GM18867 (cell line): Measurements from ENCODE around the gene EGFLAM.

ENCODE experiments used
- ATAC-seq: cut with Tn5 transposase; IDR thresholded peaks from one replicate; pipeline ENCODE4 v1.9.1; 2021; ENCODE audit warnings: mild to moderate bottlenecking, moderate library complexity; ENCODE audit not compliant: unreplicated experiment

Gene EGFLAM

GRCh38 chr5:38265546-38266179 is 7.3 kb downstream of the EGFLAM start:
- peak; percentile 84 for ATAC-seq

GRCh38 chr5:38267372-38267771 is 9.0 kb downstream of the EGFLAM start:
- ATAC-seq = no peak

- ATAC-seq = no peak
Measured at GRCh38 chr5:38273626-38274025, 15.3 kb downstream of the EGFLAM start.

DNA sequence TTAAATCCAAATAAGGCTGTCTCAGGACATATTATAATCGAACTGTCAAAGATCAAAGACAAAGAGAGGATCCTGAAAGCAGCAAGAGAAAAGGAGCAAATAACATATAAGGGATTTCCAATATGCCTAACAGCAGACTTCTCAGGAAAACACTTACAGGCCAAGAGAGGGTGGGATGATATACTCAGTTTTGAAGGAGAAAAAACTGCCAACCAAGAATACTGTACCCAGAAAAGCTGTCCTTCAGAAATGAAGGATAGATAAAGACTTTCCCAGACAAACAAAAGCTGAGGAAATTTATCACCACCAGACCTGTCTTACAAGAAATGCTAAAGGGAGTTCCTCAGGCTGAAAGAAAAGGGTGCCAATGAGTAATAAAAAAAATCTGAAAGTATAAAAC is 16.0 kb downstream of the EGFLAM start:
- ATAC-seq = no peak

- no peak for ATAC-seq
Measured at GRCh38 chr5:38284384-38284783, 26.0 kb downstream of the EGFLAM start.

GRCh38 chr5:38285226-38285625 is 26.9 kb downstream of the EGFLAM start:
- no peak for ATAC-seq

DNA sequence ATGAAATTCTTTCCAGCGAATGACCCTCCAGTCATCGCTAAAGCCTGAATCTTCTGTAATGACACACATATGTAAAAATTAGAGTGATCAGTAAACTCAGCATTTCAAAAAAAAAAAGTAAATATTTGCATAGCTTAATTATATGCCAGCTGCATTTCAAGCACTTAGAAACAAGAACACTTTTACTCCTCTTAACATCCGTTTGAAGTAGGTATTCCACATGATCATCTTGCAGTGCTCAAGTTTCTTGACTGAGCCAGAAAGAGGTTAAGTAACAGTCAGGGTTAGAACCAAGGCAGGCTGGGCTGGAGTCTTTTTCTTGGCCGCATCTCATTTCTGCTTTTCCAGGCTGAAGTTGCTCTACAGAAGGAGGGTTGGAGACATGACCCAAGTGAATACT is 27.6 kb downstream of the EGFLAM start:
- no peak for ATAC-seq

GRCh38 chr5:38287124-38287523 is 28.8 kb downstream of the EGFLAM start:
- no peak for ATAC-seq

- no peak for ATAC-seq
Measured at GRCh38 chr5:38289457-38289856, 31.1 kb downstream of the EGFLAM start.

GRCh38 chr5:38290028-38290653 is 31.8 kb downstream of the EGFLAM start:
- no peak for ATAC-seq

- no peak for ATAC-seq
Measured at GRCh38 chr5:38291355-38291754, 33.0 kb downstream of the EGFLAM start.

DNA sequence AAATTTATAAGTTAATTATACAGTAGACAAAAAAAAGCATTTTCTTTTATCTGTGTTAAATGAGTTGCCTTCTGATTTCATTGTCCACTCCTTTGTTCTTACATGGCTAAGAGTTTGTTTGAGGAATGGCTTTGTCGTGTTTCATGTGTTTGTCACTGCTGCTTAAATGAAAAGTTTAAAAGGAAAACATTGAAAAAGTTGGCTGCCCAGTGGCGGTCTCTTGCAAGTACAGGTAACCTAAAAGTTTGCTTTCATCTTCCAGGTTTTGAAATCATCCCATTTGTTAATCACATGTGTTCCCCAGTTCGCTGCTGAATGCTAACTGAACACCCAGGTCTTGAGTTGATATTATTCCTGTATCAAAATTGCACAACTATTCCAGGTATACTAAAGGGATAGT is 33.9 kb downstream of the EGFLAM start:
- no peak for ATAC-seq

- no peak for ATAC-seq
Measured at GRCh38 chr5:38295751-38296150, 37.4 kb downstream of the EGFLAM start.

- ATAC-seq = no peak
Measured at GRCh38 chr5:38297830-38298608, 39.7 kb downstream of the EGFLAM start.

DNA sequence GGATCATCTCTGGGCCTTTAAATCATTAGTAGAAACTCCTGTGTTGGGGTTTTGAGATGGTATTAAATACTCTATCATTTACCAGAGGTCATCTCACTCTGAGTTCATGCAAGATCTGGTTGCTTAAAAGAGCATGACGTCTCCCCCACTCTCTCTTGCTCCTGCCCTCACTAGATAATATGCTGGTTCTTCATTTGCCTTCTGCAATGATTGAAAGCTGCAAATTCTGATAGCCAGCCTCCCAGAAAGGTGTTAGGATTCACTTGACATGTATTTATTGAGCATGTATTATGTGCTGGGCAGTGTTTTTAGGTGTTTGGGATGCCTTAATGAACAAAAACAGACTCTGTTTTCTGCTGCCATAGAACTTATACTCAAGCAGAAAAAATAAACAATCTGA is 41.2 kb downstream of the EGFLAM start:
- no peak for ATAC-seq

DNA sequence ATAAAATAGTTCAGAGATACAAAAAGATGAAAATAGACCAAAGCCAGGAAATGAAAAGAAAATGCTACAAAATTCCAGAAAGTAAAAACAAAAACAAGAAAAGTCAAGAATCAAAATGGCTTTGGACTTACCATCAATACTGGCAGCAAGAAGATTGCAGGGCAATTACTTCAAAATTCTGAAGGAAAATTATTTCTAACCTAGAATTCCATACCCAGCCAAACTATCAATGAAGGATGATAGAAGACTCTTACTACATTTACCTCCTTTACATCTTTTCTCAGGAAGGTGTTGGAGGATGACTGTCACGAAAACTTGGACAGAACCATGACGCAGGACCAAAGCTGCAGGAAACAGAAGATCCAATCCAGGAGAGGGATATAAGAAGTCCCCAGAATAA is 46.8 kb downstream of the EGFLAM start:
- ATAC-seq = no peak

- no peak for ATAC-seq
Measured at GRCh38 chr5:38307845-38308244, 49.5 kb downstream of the EGFLAM start.

GRCh38 chr5:38316544-38317224 is 58.3 kb downstream of the EGFLAM start:
- no peak for ATAC-seq

GRCh38 chr5:38317868-38318267 is 59.5 kb downstream of the EGFLAM start:
- ATAC-seq = no peak

- ATAC-seq = no peak
Measured at GRCh38 chr5:38319491-38319890, 61.1 kb downstream of the EGFLAM start.

- ATAC-seq = no peak
Measured at GRCh38 chr5:38321978-38322377, 63.6 kb downstream of the EGFLAM start.
